ENCODE data around the gene KSR2.

The KSR2 gene

DNA sequence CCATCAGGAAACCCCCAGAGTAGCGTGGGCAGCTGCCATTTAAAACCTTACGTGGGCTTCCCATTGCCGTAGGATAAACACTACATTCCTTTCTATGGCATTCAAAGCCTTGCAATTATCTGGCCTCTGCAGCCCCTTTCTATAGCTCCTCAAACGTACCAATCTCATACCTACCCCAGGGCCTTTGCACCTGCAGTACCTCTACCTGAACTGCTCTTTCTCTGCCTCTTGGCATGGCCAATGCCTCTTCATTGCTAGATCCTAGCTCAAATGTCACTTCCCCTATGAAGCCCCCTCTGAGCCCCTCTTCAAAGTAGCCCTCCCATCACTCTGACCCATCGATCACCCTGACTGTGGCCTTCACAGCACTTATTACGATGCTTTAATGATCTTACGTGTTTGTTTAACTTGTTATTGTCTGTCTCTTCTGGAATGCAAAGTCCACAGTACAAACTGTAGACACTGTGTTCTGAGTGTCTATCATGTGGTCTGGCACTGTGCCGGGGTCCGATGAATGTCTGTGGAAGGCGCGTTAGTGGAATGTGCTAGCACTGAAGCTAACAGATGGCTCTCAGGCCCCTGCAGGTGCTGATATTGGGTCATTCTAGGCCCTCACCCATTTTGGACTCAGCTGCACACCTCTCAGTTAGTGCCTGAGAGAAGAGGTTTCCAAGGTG, 450.1 kb downstream of the KSR2 start:
- no peak for DNase-seq

DNA sequence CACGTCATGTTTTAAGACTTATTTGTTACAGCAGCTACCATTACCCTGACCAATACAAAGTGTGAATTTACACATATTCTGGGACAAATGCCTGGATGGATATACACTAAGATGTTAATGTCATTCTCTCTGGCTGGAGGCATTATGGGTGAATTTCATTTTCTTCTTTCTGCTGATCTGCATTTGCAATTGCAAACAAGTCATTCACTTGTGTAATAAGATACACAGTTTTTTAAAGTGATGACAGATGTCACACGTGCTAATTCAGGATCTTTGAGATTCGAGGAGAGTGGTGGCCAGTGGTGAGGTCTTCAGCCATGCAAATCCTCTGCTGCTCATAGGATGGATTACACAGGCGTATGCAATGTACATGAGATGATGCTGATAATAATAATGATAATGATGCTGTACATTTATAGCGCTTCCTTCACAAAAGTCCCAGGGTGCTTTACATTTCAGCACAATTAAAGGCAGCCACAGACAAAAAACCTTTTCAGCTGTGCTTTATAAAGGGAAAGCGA, 451.5 kb downstream of the KSR2 start:
- DNase-seq: no peak

DNA sequence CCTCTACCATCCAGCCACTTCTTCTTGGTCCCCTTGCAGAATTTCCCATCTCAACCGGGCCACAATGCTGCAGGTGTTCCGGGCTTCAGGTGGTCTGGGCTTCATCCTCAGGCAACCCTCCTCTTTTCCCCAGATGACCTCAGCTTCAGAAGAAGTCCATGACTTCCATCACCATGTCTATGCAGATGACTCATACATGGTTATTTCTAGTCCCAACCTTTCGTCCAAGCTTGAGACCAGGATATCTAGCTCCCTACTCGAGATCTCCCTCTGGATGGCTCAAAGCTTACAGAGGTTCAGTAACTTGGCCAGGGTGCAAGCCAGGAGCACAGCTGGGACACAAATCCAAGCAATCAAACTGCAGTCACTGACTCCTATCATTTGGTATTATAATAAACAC, 452.8 kb downstream of the KSR2 start:
- no peak for DNase-seq

DNA sequence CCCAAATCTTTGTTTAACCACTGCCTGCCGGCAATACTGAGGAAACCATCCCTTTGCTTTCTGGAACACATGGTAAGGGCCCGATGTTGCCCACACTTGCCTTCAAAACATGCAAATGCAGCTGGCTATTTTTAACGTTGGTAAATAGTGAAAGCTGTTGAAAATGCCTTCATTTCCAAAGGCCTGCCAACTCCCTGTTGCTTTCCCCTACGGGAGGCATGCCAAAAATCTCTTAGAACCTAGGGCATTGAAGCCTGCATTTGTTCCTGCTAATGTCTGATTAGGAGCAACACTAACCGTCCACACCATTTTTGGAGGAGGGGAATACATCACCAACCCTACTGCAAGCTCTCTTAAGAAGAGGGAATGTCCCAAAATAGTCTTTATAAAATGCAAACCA, 454.8 kb downstream of the KSR2 start:
- DNase-seq: no peak

DNA sequence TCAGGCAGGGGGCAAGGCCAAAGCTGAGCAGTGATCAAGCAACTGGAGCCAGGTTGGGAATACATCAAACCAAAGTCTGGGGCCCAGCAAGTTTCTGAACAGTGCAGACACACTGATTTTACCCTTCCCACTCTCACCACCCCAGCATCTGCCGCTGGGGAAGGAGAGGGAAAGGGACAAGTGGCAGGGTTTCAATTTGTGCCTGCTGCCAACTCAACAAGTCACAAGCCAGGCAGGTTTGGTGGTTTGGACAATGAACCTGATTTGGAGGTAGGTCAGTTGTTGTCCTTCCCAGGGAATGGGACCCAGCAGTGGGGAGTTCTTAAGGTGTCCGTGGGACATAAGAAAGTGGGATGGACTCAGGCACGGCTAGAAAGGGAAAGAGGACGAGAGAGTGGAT, 455.4 kb downstream of the KSR2 start:
- no peak for DNase-seq

DNA sequence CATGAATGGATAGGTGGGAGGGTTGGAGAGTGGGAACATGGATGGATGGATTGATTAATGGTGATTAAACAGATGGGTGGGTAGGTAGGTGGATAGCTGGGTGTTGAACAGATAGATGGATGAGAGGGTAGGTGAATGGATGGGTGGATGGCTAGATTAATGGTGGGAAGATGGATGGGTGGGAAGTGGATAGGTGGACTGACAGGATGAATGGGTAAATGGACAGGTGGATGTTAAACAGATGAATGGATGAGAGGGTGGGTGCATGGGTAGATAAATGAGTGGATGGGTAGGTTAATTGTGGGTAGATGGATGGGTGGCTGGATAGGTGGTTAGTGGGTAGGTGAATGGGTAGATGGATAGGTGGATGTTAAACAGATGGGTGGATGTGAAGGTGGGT, 460.3 kb downstream of the KSR2 start:
- DNase-seq: no peak

DNA sequence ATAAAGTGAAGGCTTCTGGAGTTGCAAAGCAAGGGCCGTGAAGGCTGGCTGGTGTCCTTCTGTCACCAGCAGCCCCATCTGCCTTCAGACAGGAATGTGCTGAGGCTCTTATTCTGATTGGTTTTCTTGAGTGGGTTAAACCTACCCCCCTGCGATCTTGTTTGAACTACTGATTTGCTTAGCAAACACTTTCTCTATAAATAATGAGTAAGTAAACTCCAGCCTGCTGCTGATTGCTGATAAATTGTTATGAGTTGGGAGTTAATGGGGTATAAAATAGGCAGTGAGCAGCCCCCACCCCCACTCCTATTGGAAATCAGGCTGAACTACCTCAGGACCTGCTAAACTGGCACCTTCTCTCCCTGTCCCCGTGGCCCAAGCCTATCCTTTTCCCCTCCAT, 461.2 kb downstream of the KSR2 start:
- DNase-seq: no peak

DNA sequence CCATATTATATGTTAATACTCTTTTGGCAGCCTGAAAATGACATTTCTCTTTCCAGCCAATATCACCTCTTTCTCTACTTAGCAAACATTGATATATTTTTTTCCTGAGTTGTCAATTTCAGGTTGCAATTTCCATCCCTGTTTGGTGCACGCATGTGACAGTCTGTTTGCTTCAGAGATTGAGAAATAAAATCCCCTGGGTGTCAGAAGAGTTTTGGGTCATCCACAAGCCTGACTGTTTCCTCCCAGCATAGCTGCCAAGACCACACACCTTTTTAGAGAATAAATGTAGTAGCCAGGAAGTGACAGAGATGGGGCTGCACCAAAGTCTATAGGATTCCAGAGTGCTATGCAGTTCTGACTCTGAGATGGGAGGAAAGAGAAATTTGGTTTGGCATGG, 462.5 kb downstream of the KSR2 start:
- DNase-seq: no peak

DNA sequence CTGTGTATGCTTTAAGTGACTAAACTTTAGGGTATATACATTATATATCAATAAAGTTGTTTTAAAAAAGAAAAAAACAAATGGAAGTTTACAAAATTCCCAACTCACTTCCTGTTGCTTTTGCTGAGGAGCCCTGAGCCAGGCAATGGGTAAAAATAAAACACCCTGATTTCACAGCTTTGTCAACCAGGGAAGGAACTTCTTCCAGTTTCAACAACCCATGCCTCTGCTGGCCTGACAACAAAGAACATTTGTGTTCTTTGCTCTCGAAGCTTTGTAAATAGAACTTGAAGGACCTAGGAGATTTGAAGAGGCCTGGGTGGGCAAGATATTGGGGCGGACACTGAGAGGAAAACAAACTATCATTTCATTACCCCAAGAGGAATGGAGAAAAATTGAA, 466.2 kb downstream of the KSR2 start:
- no peak for DNase-seq

DNA sequence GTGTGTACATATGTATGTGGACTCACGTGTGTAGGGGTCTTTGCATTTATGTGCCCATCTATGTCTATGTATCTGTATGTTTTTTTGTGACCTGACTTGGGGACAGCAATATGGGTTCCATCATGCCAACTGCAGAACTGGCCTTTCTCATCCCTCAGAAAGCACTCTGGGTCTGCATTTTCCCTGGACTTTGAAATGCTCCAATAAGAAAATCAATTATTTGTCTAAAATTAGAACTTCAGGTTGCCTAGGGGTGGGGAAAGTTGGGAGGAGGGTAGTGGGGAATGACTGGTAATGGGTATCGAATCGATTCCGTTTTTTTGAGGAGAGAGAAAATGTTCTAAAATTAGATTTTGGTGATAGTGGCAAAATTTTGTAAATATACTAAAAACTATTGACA, 466.6 kb downstream of the KSR2 start:
- DNase-seq: no peak

DNA sequence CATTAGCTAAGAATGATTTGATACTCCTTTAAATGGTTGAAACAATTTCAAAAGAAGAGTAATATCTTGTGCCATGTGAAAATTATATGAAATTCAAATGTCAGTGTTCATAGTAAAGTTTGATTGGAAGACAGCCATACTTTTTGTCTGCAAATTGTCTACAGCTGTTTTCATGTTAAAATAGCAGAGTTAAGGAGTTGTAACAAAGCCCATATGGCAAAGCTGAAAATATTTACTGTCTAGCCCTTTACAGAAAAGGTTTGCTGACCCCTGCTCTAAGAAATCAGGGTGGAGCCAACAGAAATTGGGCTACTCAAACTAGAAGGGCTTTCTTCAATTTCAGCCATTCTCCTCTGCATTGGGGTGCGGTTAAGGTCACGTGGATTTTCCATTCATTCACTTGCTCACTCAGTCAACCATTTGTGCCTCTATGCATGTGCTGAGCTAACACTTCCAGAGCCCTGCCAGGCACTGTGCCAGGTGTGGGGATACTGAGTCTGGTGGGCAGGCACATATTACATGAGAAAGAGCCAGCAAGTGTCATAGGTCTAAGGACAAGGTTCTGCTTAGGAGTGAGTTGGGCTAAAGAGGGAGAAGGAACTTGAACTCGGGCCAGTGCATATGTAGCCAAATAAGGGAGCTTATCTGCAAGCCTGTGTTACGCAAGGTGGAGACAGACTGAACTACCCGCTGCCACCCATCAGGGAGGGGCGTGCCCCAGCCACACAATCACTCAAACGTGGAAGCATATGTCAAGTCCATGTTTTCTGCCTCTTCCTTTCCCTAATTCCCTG, 467.5 kb downstream of the KSR2 start:
- DNase-seq: no peak

DNA sequence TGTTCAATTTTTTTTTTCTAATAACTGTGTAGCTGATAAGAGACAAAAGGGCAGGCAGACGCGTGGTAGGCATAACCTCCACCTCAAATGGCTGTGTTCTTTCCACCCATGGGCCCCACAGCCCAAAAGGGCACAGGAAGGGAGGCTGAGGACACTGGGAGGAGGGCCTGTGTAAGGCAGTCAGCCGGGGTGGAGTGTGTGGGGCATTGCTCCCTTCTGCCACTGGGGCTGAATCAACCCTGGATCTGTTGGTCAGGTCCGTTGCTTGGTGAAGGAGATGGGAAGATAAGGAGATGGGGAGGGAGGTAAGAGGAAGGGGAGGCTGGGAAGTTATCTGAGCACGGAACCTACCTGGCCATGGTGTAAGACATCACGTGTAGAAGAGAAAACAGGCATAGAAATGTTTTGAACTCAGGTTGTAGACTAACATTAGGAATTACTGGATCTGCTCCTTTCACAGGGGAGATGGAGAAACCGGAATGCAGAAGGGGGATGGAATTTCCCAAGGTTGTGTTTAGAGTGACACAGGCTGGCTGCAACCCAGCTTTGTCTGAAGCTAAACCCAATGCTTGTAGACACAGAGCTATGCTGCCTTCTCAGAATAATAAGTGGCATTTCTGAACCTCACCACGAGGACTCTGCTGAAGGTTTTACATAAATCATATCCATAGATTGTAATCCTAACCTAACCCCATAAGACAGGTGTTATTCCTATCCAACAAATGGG, 468.9 kb downstream of the KSR2 start:
- DNase-seq: no peak

DNA sequence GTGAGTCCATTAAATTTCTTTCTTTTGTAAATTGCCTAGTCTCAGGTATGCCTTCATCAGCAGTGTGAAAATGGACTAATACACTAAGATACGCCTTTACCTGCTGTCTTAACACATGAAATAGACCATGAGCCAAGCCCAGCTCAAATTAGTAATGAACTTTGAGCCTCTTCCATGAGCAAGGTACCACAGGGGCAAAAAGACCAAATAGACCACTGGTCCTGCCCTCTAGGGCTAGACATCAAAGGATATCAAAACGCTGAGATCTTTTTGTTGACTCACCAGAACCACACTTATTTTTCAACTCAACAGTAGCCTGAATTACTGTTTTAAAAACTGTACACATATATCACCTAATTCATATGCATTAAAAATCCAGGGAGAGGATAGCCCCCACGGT, 469.9 kb downstream of the KSR2 start:
- no peak for DNase-seq

DNA sequence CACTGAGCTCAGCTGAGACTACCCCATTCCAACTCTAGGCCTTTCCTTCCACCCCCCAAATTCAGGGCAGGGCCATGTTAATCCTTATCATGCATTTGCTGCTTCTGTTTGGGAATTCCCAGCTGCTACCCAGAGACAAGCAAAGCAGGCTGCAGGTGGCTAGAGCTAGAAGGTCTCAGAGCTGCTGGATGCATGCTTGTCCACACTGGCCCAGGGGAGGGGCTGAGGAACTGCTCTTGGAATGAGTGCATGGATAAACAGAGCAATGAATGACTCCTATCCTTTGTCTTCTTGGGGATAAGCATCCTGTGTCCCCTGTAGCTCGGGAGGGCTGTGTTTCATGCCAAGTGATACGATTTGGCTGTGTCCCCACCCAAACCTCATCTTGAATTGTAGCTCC, 470.5 kb downstream of the KSR2 start:
- no peak for DNase-seq

DNA sequence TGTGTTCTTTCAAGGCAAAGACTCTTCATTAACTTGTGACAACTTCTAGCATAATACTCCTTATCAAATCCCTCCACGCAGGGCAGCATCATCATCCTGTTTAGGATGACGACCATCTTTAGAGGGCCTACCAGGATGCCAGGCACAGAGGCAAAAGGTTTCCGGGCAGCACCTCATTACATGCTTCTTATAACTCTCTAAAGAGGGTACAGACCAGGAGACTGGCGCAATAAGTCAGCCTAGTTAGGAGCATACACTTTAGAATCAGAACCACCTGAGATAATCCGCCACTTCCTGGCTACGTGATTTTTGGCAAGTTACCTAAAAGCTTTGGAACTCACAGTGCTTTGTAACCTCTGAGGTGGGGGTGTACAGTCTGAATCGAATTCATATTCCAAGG, 471.4 kb downstream of the KSR2 start:
- DNase-seq: no peak

DNA sequence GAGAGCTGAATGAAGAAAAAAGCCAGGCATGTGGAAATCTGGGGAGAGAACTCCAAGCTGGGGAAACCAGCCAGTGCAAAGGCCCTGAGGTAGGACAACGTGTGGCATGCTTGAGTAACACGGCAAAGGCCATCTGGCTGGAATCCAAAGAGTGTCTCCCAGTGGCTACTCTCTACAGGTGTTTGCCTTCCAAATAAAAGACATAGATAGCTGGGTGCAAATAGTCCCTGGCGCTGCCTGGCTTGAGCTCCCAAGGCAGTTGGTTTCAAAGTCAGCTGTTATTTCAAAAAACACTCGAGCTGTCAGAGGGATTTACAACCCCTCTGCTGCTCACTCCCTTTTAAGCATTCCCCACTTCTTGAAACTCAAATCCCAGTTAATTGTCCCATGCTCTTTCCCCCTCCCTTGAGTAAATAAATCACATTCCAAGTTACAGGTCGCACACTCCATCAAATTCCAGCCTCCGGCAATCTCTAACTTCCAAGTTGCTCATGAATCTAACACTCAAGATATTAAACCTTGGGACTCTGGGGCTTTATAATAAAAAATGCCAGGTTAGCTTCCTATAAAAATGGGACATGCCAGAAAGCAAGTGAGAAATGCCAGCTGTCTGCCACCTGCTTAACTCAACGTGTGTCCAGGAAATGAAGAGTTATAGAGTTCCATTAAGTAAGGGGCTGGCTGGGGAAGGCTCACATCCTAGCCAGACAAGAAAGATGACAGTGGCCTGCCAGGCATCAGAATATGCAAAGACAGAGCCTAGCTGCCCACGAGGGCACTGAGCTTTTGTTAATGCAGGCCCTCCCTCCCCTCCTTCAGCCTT, 473.7 kb downstream of the KSR2 start:
- no peak for DNase-seq

DNA sequence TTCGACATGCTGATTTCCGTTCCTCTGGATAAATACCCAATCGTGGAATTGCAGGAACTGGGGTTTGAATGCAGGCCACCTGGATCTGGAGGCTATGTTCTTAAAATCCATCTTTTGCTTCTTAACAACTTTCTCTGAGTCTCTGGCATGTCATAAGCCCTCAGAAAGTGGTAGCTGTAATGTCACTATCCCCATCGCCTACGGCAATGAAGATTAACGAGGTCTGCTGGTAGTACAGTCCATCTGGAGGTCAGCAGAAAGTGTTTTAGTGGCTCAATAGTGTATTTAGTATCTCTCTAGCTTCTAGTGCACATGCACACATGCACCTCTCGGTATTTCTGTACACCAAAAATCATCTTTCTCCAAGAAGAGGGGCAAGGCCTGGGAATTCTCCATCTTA, 477.1 kb downstream of the KSR2 start:
- no peak for DNase-seq

DNA sequence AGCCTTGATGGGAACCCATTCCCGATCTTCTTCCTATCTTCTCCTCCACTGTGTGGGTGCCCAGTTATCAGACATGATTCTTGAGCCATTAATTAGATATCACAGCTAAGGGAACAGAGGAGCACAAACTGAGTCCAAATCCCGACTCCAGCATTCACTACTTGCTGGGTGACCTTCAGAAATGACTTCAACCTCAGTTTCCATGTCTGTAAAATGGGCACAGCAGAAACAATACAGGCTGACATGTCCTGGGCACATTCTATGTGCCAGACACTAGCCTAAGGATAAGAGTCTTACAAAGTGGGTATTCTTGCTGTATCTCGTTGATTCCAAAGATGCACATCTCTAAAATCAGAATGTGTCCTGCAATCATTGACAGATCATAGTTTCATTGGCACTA, 478.7 kb downstream of the KSR2 start:
- DNase-seq: no peak

DNA sequence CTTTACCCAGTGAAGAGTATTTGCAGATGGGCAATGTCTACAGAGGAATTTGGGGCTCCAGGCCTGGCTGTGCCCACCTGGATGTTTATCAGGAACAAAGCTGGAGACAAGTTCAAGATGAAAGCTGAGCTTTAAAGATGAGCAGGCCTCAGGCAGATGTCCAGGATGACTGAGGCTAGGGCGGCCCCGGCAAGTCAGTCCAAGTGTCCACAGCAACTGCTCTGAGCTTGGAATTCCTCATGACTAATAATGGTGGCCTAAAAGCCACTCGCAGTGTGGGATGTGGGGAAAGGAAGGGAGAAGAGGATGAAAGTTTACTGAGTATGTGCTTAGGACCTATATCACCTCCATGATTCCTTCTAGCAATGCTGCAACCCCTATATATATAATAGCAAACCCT, 479.1 kb downstream of the KSR2 start:
- DNase-seq: no peak

DNA sequence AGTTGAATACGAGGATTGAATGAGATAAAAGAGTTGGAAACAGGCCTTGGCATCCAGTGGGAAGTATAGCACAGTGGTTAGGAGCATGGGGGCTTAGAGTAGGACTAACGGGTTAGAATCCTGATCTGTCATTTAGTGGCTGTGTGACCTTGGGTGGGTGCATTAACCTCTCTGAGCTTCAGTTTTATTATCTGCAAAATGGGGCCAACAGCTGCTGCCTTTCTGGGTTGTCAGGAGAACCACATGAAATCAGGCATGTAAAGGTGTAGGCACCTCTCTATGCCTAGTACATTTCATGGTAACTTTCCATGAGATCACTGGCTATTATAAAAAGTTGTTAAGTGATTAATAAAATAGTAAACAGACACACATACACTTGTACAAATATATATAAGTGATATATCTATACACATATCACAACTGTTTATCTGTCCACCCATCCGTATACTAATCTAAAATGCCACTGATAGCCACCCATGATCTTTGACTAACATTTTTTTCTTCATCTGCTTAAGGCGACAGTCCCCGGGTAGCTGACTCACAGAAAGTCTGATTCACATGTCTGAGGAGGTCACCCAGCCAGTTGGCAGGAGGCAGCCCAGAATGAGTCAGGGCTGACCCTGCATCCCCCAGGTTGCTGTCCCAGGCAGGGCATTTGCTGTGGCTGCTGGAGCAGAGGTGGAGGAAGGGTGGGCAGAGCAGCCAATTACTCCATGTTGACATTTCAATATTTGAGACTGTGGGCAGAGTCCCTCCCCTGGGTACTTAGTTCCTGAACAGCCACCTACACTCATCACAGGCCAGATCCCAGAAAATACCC, 481.7 kb downstream of the KSR2 start:
- peak; percentile 47 for DNase-seq

DNA sequence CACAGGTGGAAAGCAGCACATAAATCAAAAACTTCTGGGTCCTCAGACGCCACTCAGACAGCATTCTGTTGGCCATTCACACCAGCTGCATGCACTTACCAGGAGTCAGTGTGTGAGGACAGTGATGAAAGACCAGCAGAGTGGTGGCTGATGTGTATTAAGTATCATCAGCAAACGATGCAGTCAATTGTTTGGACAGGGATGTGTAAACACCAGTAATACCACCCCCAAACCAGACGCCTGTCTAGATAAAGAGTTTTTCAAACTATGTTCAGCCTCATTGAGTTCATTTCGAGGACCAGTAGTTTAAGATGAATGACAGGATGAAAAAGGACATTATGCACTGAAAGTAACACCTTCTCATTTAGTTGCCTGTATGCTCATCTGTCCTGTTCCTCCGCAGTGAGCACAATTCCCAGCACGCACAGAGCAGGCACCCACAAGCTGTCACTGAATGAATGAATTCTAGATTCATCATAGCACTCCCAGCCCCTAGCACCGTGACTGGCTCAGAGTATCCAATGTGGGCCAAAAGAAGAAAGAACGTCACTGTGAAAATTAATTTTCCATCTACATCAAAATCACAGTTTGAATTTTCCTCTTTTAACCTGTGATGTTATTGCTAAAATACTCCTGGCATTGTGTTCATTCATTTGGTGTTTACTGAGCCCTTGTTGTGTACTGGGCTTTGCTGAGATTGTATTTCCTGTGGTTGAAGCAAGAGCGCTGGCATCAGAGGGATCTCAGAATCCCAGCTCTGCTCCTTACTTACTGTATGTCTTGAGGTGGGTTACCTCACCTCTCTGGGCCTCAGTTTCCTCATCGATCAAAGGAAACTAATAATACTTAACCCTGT, 482.6 kb downstream of the KSR2 start:
- DNase-seq: no peak
